OCI-M2 (cell line): Measurements from ENCODE around the gene LHFPL6.

Source experiments
- DNase-seq: peaks from one replicate; lab custom pipeline; 2025; ENCODE audit not compliant: unreplicated experiment; lab: John Stamatoyannopoulos, UW

Gene LHFPL6

DNA sequence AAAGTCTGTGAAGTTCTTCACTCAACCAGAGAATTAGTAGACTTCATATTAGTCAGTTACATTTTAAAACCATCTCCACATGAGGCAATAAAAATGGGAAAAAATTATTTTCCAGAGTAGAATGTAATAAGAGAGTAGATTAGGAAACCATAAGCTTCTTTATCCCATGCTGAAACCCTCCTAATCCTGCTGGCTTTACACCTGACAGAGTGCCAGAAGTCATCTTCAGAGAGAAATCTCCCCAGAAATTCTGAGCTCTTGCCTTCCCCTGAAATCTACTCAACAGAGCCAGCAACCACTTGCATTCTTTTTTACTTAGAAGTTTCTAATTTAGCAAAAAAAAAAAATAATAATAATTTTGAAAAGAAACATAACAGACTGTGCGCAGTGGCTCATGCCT, 284.8 kb downstream of the LHFPL6 start:
- DNase-seq = no peak

DNA sequence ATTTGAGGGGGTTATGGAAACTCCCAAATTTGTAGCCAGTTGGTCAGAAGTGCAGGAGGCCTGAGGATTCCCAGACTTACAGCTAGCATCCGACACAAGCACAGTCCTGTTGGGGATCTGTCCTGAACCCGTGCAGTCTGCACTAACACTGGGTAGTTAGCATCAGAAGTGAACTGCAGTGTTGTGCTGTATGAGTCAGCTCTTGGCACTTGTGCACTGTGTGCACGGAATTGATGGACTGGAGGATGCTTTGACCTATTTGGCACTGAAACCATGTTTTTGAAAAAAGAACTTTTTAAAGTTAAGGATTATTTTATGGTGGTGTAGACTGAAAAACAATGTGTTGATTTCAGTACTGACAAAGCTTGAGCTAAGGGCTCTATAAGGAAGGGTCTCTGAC, 285.7 kb downstream of the LHFPL6 start:
- no peak for DNase-seq

DNA sequence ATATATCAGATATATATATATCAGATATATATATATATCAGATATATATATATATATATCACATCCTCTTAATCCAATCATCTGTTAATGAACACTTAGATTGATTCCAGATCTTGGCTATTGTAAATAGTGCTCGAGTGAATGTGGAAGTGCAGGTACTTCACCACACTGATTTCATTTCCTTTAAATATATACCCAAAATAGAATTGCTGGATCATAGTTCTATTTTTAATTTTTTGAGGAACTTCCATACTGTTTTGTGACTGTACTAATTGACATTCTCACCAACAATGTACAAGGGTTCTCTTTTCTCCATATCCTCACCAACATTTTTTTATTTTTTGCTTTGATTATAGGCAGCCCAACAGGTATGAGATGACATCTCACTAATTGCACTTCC, 287.2 kb downstream of the LHFPL6 start:
- no peak for DNase-seq

DNA sequence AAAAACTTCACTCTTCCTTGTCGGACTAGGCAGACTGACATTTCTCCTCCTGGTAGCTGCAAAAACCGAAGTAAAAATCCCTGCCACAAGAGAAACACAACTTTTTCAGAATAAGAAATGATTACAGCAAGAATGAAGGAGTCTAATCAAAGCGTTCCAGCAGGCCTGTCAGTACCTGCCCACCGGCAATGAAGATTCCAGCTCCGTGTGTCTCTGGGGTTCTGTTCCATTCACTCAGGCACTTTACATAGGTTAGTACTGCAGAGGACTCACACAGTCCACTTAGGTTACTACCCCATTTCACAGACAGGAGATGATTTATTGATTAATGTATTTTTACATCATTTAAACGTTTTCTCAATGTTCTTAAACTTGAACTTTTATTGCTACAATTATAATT, 289.3 kb downstream of the LHFPL6 start:
- no peak for DNase-seq

DNA sequence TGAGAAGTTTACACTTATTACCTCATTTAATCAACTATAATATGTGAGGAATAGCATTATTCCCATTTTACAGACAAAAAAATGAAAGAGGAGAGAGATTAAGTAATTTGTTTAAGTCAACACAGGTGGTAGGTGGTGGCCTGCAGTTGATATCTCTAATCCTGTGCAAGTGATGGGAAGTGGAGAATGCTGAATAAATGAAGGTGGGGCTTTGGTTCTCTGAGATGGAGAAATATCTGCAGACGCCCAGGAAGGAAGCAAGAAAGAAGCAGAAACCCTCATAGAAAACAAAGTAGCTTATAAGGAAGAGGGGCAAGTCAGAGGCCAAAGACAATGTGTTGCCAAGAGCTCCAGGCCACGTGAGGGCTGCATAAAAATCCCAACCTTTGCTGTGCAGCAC, 290.4 kb downstream of the LHFPL6 start:
- no peak for DNase-seq

DNA sequence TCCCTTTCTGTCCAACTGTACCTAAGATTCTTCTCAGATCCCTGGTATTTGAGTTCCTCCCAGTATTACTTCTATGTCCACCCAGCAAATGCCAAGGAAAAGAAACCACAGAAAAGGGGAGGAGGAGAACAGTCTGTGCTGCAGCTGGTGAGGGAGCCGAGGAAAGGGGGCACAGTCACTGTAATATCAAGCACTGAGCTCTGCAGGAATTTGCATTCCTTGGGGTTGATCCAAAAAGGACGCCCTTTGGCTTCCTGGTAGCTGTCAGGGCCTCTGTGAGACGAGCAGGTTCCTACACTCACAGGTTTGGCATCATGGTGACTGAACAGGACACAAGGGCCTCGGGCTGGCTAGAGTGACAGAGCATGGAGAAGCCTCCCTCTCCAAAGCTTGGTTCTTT, 291.4 kb downstream of the LHFPL6 start:
- DNase-seq = no peak

DNA sequence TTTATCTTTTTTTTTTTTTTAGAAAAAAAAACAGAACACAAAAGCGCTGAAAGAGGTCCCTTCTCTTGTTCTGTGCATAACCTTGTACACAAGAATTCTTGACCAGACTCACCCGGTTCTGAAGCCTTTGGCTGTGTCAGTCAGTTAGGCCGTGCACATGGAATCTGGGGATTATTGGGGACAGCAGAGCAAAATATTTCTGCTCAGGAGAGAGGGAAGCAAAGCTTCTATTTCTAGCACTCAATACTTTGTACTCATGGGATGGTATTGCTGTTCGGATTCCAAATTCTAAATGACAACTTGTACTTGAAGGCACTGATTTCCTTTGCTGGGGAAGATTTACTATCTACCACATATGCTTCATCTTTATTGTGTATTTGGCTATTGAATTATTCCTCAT, 292.0 kb downstream of the LHFPL6 start:
- no peak for DNase-seq

DNA sequence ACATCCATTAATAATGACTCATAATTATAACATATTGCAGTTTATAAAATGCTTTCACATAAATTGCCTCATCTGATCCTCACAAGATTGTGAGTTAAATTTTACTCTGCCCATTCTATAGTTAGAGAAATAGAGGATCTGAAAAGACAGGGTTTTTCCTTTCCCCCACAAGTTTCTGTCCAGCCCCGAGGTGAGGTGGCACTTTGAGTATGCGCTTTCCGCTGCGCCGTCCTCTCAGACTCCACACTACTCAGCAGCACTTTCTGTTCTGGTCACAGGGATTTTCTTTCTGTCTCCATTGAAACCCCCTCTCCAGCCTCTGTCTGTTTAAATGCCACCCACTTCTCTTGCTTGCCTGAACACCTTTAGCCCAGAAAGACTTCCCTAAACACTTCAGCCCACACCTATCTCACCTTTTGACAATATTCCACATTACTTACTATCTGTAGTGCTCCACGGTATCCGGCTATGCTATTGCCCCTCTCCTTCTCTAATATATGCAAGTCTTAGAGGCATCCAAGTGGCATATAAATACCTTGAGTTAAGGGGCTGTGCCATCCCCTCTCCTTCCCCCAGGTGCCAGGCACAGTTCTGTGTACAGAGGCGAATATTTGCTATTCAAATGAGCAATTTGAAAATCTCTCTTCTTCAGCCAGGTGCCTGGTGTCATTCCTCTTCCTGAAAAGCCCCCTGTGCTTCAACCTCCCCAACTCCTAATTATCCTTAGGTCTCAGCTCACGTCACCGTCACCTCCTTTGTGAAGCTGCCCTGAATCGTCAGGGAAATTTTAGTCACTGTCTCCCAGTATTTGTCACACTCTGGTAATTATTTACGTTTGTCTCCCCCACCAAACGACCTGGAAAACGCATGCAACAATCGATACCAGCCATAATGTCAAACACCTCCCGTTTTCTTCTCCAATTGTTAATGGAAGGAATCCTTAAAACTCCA, 296.1 kb downstream of the LHFPL6 start:
- no peak for DNase-seq

DNA sequence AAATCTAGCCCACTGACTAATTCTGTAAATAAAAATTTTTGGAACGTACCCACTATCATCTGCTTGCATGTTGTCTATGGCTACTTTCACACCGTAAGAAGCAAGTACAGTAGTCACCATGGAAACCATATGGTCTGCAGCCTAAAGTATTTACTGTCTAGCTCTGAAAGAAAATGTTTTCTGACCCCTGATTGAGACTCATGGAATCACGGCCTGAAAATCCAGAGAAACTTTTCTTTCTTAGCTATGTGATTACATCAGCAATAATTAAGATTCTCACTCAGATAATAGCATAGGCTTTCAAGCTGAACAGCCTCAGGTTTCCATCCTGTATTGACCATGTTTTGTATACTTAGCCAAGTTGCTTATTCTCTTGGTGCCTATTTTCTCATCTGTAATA, 300.2 kb downstream of the LHFPL6 start:
- no peak for DNase-seq

DNA sequence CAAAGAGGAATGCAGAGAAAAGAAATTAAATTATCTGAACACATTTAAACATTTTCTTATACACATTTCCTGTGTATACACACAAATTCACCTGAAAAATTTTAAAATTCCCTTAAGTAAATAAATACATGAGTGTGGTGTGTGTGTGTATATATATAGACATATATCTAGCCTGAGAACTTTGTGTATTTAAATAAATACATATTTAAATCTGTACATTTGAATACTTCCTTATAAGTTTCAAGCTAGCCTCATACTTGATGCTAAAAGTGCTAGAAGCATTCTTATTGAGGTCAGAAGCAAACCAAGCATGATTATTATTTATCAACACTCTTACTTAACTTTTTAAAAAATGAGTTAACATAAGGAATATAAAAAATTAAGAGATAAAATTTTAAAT, 304.0 kb downstream of the LHFPL6 start:
- DNase-seq = no peak

DNA sequence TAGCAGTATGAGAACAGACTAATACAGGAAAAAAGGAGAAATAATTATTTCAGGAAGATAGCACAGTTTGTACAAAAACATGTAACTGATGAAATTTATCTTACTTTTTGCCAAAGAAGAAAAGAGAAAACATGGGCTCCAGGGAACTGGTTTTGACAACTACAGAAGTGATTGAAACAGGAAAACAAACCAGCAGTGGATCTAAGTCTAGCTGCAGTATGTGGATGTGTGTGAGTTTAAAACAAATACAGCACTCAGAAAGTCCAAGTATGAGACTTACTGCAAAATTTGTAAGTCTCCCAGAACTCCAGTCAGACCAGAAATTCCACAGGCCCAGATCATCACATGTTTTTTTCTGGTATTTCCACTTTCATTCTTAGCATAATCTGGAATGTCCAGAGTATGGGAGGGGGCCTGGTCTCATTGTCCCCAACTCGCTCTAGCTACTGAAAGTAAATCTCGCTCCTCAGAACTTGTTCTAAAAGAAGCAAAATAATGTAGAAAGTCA, 305.3 kb downstream of the LHFPL6 start:
- DNase-seq = no peak

DNA sequence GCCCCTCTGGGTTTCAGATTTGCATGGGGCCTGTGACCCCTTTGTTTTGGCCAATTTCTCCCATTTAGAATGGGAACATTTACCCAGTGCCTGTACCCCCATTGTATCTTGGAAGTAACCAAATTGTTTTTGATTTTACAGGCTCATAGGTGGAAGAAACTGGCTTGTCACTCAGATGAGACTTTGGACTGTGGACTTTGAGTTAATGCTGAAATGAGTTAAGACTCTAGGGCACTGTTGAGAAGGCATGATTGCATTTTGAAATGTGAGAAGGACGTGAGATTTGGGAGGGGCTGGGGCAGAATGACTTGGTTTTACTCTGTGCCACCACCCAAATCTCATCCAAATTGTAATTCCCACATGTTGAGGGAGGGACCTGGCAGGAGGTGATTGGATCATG, 306.0 kb downstream of the LHFPL6 start:
- DNase-seq = no peak

DNA sequence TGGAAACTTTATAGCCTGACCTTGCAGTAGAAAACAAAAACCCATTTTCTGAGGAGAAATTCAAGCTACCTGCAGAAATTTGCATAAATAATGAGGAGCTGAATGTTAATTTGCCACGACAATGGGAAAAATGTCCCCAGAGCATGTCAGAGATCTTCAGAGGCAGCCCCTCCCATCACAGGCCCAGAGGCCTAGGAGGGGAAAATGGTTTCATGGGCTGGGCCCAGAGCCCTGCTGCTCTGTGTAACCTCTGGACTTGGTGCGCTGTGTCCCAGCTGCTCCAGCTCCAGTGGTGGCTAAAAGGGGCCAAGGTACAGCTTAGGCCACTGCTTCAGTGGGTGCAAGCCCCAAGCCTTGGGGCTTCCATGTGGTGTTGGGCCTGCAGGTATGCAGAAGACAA, 306.8 kb downstream of the LHFPL6 start:
- no peak for DNase-seq
